Dermis lymphatic vessel endothelial cell (primary cell): ENCODE measurements around the gene ISX. TPM values are rescaled to one million over a fixed set of nuclear protein-coding genes. Genes with fewer than 3 reads are reported as not detected.

Experiments used
- total RNA-seq: library from RNA; depleted of rRNA; stranded (reverse); fragments of >200 nt; gene quantifications from 2 replicates; pipeline ENCODE4 v1.2.1, GENCODE V29; 2014

Gene ISX
- total RNA-seq = not detected in 2 replicates

GRCh38 chr22:35065796-35066218 lies at the start of gene ISX:
TSS of gene ISX (plus strand) at chr22:35066158. CDS start at chr22:35067088, 930 bp downstream.

Other genes with a start within 250 kb of the ISX start
- gene HMGXB4, start 191.3 kb downstream of the ISX start, total RNA-seq = 9.1 and 12.5 TPM in 2 replicates
- gene TOM1, start 233.7 kb downstream of the ISX start, total RNA-seq = 27.9 and 28.2 TPM in 2 replicates